Breast epithelium (tissue), 3 donors: ENCODE data around the gene GRB2.

Experiments
- CTCF ChIP-seq, 3 donors: fragments of 450-650 bp; IDR thresholded peaks; one replicate each; pipeline ENCODE4 v1.5.1; 2016 to 2017; ENCODE audit warnings: antibody characterized with exemption in 3 of 3, mild to moderate bottlenecking in 3 of 3, moderate library complexity in 3 of 3
- POLR2A ChIP-seq: fragments of 450-650 bp; IDR thresholded peaks from one replicate; pipeline ENCODE4 v1.6.1; 2016; ENCODE audit warnings: antibody characterized with exemption, mild to moderate bottlenecking, moderate library complexity
- POLR2AphosphoS5 ChIP-seq, 3 donors: sonication (generic); formaldehyde crosslinking; IDR thresholded peaks; one replicate each; pipeline ENCODE4 v1.6.1; 2017; ENCODE audit warnings: antibody characterized with exemption in 3 of 3

DNA sequence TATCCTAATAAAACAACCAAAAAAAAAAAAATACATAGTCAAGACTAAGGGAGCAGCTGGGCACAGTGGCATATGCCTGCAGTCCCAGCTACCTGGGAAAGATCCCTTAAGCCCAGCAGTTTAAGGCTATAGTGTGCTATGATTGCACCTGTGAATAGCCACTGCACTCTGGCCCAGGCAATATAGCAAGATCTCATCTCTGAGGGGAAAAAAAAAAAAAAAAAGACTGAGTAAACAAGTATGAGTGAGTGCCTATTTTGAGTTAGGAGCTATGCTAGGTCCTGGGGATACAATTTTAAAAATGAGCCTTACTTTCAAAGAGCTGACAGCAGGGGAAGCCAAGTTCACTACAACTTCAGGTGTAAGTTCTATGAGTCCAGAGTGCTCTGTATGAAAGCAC is 55.4 kb downstream of the GRB2 start:
- TF ChIP-seq POLR2A = no peak
- no peak for TF ChIP-seq CTCF (IDR thresholded peaks at IDR 0.05)
- TF ChIP-seq POLR2AphosphoS5 (IDR thresholded peaks at IDR 0.05) = no peak
